Lower lobe of right lung (tissue), 2 donors: ENCODE measurements around the gene RSBN1L. TPM values are rescaled to one million over a fixed set of nuclear protein-coding genes. Genes with fewer than 3 reads are reported as not detected.
A peak's percentile ranks its signal among the peaks of the same experiment; 100 is the strongest.

Experiments used
- ATAC-seq, 2 donors: fragments of 200-7000 bp; cut with Tn5 transposase; one replicate each; pipeline ENCODE4 v1.9.1; 2020 to 2022; ENCODE audit warnings: mild to moderate bottlenecking in 2 of 2, moderate library complexity in 2 of 2
- DNase-seq: peaks from one replicate; pipeline ENCODE4 v3.0.0-alpha.2; 2020
- H3K27ac ChIP-seq: fragments of 200-600 bp; one replicate; pipeline ENCODE4 v1.8.0; 2022
- H3K27me3 ChIP-seq: fragments of 200-600 bp; one replicate; pipeline ENCODE4 v1.8.0; 2022; ENCODE audit warnings: low read depth
- H3K36me3 ChIP-seq: fragments of 200-600 bp; one replicate; pipeline ENCODE4 v1.8.0; 2022; ENCODE audit warnings: mild to moderate bottlenecking
- H3K4me1 ChIP-seq: fragments of 200-600 bp; one replicate; pipeline ENCODE4 v1.8.0; 2022
- H3K4me3 ChIP-seq: fragments of 200-600 bp; one replicate; pipeline ENCODE4 v1.8.0; 2022; ENCODE audit warnings: mild to moderate bottlenecking
- H3K9me3 ChIP-seq: fragments of 200-600 bp; one replicate; pipeline ENCODE4 v1.8.0; 2022
- CTCF ChIP-seq: fragments of 200-600 bp; IDR thresholded peaks from one replicate; pipeline ENCODE4 v1.8.0; 2022; ENCODE audit warnings: antibody characterized with exemption, mild to moderate bottlenecking
- intact Hi-C: fragments of 100-400 bp; cut with DNase I; formaldehyde crosslinking; loops from one replicate; pipeline ENCODE4 v1.11.0; 2022
- total RNA-seq: library from RNA; stranded (reverse); fragmentation: NEBNext Ultra II Directional; extraction: Animal tissue kit (Norgen Biotek cat#: 25700); gene quantifications from one replicate; pipeline ENCODE4 v1.2.1, GENCODE V29; 2021
- donor health status: DM: no; HTN: yes; CAD: no; lungs with severe emphysema.

Gene RSBN1L
- total RNA-seq, 1 donor from 2014 or later: 26.8 TPM

GRCh38 chr7:77734659-77735421, 38.6 kb downstream of the RSBN1L start:
- no peak overlapping the region for H3K4me3 ChIP-seq
- H3K4me1 ChIP-seq: peaks cover 23% of the 10 kb centered on the region
- intact Hi-C loops: no loop called here
- H3K9me3 ChIP-seq: no peaks in the 10 kb centered on the region
- H3K27ac ChIP-seq: no peak overlapping the region
- TF ChIP-seq CTCF: no peak
- H3K36me3 ChIP-seq: peaks cover 25% of the 10 kb centered on the region
- ATAC-seq (peak in 1 of 2 donors; percentile 82), DNase-seq (no peak)
- H3K27me3 ChIP-seq: no peaks in the 10 kb centered on the region

GRCh38 chr7:77735457-77735856, 39.2 kb downstream of the RSBN1L start:
- H3K9me3 ChIP-seq: no peaks in the 10 kb centered on the region
- TF ChIP-seq CTCF: no peak
- intact Hi-C loops: no loop called here
- H3K4me3 ChIP-seq: no peak overlapping the region
- peaks cover 25% of the 10 kb centered on the region for H3K36me3 ChIP-seq
- no peaks in the 10 kb centered on the region for H3K27me3 ChIP-seq
- ATAC-seq: no peak
- H3K4me1 ChIP-seq: peaks cover 17% of the 10 kb centered on the region
- no peak for DNase-seq
- H3K27ac ChIP-seq: no peak overlapping the region

GRCh38 chr7:77736991-77737390, 40.7 kb downstream of the RSBN1L start:
- ATAC-seq: no peak
- Histone ChIP-seq H3K4me1 (peaks cover 17% of the 10 kb centered on the region), H3K9me3 (no peaks in the 10 kb centered on the region), H3K4me3 (no peak overlapping the region), H3K36me3 (peaks cover 25% of the 10 kb centered on the region), H3K27ac (no peak overlapping the region), H3K27me3 (no peaks in the 10 kb centered on the region)
- no peak for DNase-seq
- intact Hi-C loops: no loop called here
- TF ChIP-seq CTCF: no peak

- intact Hi-C loops: no loop called here
- H3K4me3 ChIP-seq: no peak overlapping the region
- H3K27ac ChIP-seq: no peak overlapping the region
- ATAC-seq: no peak
- TF ChIP-seq CTCF: no peak
- no peak for DNase-seq
- H3K27me3 ChIP-seq: no peaks in the 10 kb centered on the region
- peaks cover 28% of the 10 kb centered on the region for H3K36me3 ChIP-seq
- peaks cover 10% of the 10 kb centered on the region for H3K4me1 ChIP-seq
- H3K9me3 ChIP-seq: no peaks in the 10 kb centered on the region
Observed at GRCh38 chr7:77738382-77738781, 42.1 kb downstream of the RSBN1L start.

GRCh38 chr7:77738871-77739270, 42.6 kb downstream of the RSBN1L start:
- intact Hi-C loops: no loop called here
- no peak for TF ChIP-seq CTCF
- DNase-seq: no peak

More at GRCh38 chr7:77738871-77739270, 42.6 kb downstream of the RSBN1L start:
- Histone ChIP-seq H3K36me3 (peaks cover 31% of the 10 kb centered on the region), H3K4me3 (no peak overlapping the region), H3K27me3 (no peaks in the 10 kb centered on the region), H3K9me3 (no peaks in the 10 kb centered on the region), H3K4me1 (peaks cover 10% of the 10 kb centered on the region), H3K27ac (no peak overlapping the region)
- no peak for ATAC-seq
